Middle frontal gyrus (tissue), 1 donor: ENCODE results near the gene KLHL21.
A peak's percentile ranks its signal among the peaks of the same experiment; 100 is the strongest.

Experiments
- DNase-seq: peaks from one replicate; pipeline ENCODE4 v3.0.0-alpha.2; 2015; ENCODE audit warnings: low spot score; ENCODE audit errors: extremely low spot score

The KLHL21 gene

GRCh38 chr1:6625584-6626149 lies 23.0 kb upstream of the KLHL21 start:
- DNase-seq: no peak

GRCh38 chr1:6624710-6625583 lies 22.3 kb upstream of the KLHL21 start, which contains the start of gene THAP3:
Gene THAP3, plus strand, starts transcription at chr1:6624868. Its CDS starts 351 bp downstream, at chr1:6625219.
- DNase-seq: peak; percentile 41

GRCh38 chr1:6623269-6623965 lies 20.7 kb upstream of the KLHL21 start:
- no peak for DNase-seq

- no peak for DNase-seq
Measured at GRCh38 chr1:6622396-6623152, 19.9 kb upstream of the KLHL21 start.

- no peak for DNase-seq
Measured at GRCh38 chr1:6621429-6622391, 19.0 kb upstream of the KLHL21 start.

- DNase-seq: no peak
Measured at GRCh38 chr1:6619045-6619444, 16.4 kb upstream of the KLHL21 start.

GRCh38 chr1:6614929-6615785 lies 12.5 kb upstream of the KLHL21 start:
- DNase-seq: no peak

GRCh38 chr1:6614019-6614928 lies 11.6 kb upstream of the KLHL21 start:
- DNase-seq: no peak

GRCh38 chr1:6613361-6614018 lies 10.8 kb upstream of the KLHL21 start, which contains the start of gene PHF13:
Gene PHF13, plus strand, starts transcription at chr1:6613731. Its CDS starts 336 bp downstream, at chr1:6614067.
- peak; percentile 99 for DNase-seq

GRCh38 chr1:6612641-6613360 lies 10.1 kb upstream of the KLHL21 start:
- DNase-seq: peak; percentile 53

- no peak for DNase-seq
Measured at GRCh38 chr1:6603915-6604558, 1.4 kb upstream of the KLHL21 start.

- DNase-seq: peak; percentile 58
Measured at GRCh38 chr1:6603238-6603914, 707 bp upstream of the KLHL21 start.

GRCh38 chr1:6601923-6602668 lies 573 bp downstream of the KLHL21 start:
- DNase-seq: no peak

- DNase-seq: no peak
Measured at GRCh38 chr1:6601049-6601922, 1.4 kb downstream of the KLHL21 start.
